ENCODE measurements around the gene THBS1. TPM values are rescaled to one million over a fixed set of nuclear protein-coding genes. Genes with fewer than 3 reads are reported as not detected.

Gene THBS1
- polyA plus RNA-seq, 1 donor from 2014 or later, result 1.4 TPM

GRCh38 chr15:39581793-39582285, 960 bp downstream of the THBS1 start:
- Mint-ChIP-seq H3K27me3 (peaks cover 37% of the 10 kb centered on the region), H3K27ac (peak overlapping the region in 1 of 3 donors; percentile 48), H3K4me1 (peaks cover 0 to 10% (median 3%) of the 10 kb centered on the region in 3 donors), H3K36me3 (no peaks in the 10 kb centered on the region), H3K4me3 (peak overlapping the region in 1 of 4 donors; percentile 78), H3K9me3 (no peaks in the 10 kb centered on the region)

GRCh38 chr15:39582286-39582976, 1.6 kb downstream of the THBS1 start:
- Mint-ChIP-seq H3K27ac (no peak overlapping the region), H3K9me3 (no peaks in the 10 kb centered on the region), H3K27me3 (peaks cover 32% of the 10 kb centered on the region), H3K4me3 (no peak overlapping the region), H3K36me3 (no peaks in the 10 kb centered on the region), H3K4me1 (peaks cover 0 to 10% (median 3%) of the 10 kb centered on the region in 3 donors)

GRCh38 chr15:39582977-39583595, 2.2 kb downstream of the THBS1 start:
- H3K27ac Mint-ChIP-seq, result no peak overlapping the region
- no peaks in the 10 kb centered on the region for H3K9me3 Mint-ChIP-seq
- peaks cover 32% of the 10 kb centered on the region for H3K27me3 Mint-ChIP-seq
- H3K4me1 Mint-ChIP-seq, result peaks cover 0 to 10% (median 3%) of the 10 kb centered on the region in 3 donors
- H3K36me3 Mint-ChIP-seq, result no peaks in the 10 kb centered on the region
- H3K4me3 Mint-ChIP-seq, result no peak overlapping the region

- peaks cover 32% of the 10 kb centered on the region for H3K27me3 Mint-ChIP-seq
- H3K4me3 Mint-ChIP-seq, result no peak overlapping the region
- H3K27ac Mint-ChIP-seq, result no peak overlapping the region
- no peaks in the 10 kb centered on the region for H3K36me3 Mint-ChIP-seq
- H3K9me3 Mint-ChIP-seq, result no peaks in the 10 kb centered on the region
- peaks cover 0 to 10% (median 3%) of the 10 kb centered on the region in 3 donors for H3K4me1 Mint-ChIP-seq
These were observed 2.9 kb downstream of the THBS1 start for GRCh38 chr15:39583596-39584265.

- peaks cover 28% of the 10 kb centered on the region for H3K27me3 Mint-ChIP-seq
- H3K36me3 Mint-ChIP-seq, result no peaks in the 10 kb centered on the region
- no peak overlapping the region for H3K4me3 Mint-ChIP-seq
- no peaks in the 10 kb centered on the region for H3K9me3 Mint-ChIP-seq
- H3K4me1 Mint-ChIP-seq, result peaks cover 0 to 10% (median 3%) of the 10 kb centered on the region in 3 donors
- H3K27ac Mint-ChIP-seq, result no peak overlapping the region
These were observed 3.4 kb downstream of the THBS1 start for GRCh38 chr15:39584266-39584659.

- no peak overlapping the region for H3K27ac Mint-ChIP-seq
- H3K27me3 Mint-ChIP-seq, result peaks cover 24% of the 10 kb centered on the region
- H3K36me3 Mint-ChIP-seq, result no peaks in the 10 kb centered on the region
- H3K4me1 Mint-ChIP-seq, result peaks cover 0 to 7% (median 3%) of the 10 kb centered on the region in 3 donors
- H3K9me3 Mint-ChIP-seq, result no peaks in the 10 kb centered on the region
- no peak overlapping the region for H3K4me3 Mint-ChIP-seq
These were observed 3.9 kb downstream of the THBS1 start for GRCh38 chr15:39584662-39585388.

- no peak overlapping the region for H3K4me3 Mint-ChIP-seq
- no peak overlapping the region for H3K27ac Mint-ChIP-seq
These were observed 4.5 kb downstream of the THBS1 start for GRCh38 chr15:39585389-39585841.

GRCh38 chr15:39585871-39586301, 5.0 kb downstream of the THBS1 start:
- H3K36me3 Mint-ChIP-seq, result no peaks in the 10 kb centered on the region
- H3K27me3 Mint-ChIP-seq, result peaks cover 19% of the 10 kb centered on the region
- H3K27ac Mint-ChIP-seq, result no peak overlapping the region

More at GRCh38 chr15:39585389-39585841, 4.5 kb downstream of the THBS1 start:
- Mint-ChIP-seq H3K36me3 (no peaks in the 10 kb centered on the region), H3K4me1 (peaks cover 0 to 4% (median 3%) of the 10 kb centered on the region in 3 donors), H3K27me3 (peaks cover 20% of the 10 kb centered on the region), H3K9me3 (no peaks in the 10 kb centered on the region)

GRCh38 chr15:39586387-39587095, 5.7 kb downstream of the THBS1 start:
- H3K4me1 Mint-ChIP-seq, result no peaks in the 10 kb centered on the region
- no peak overlapping the region for H3K27ac Mint-ChIP-seq
- no peaks in the 10 kb centered on the region for H3K36me3 Mint-ChIP-seq
- H3K27me3 Mint-ChIP-seq, result peaks cover 12% of the 10 kb centered on the region
- no peaks in the 10 kb centered on the region for H3K9me3 Mint-ChIP-seq
- H3K4me3 Mint-ChIP-seq, result no peak overlapping the region

More at GRCh38 chr15:39585871-39586301, 5.0 kb downstream of the THBS1 start:
- no peaks in the 10 kb centered on the region for H3K9me3 Mint-ChIP-seq
- no peak overlapping the region for H3K4me3 Mint-ChIP-seq
- peaks cover 0 to 4% (median 3%) of the 10 kb centered on the region in 3 donors for H3K4me1 Mint-ChIP-seq

GRCh38 chr15:39587096-39587721, 6.3 kb downstream of the THBS1 start:
- Mint-ChIP-seq H3K36me3 (no peaks in the 10 kb centered on the region), H3K4me3 (no peak overlapping the region), H3K27me3 (peaks cover 7% of the 10 kb centered on the region), H3K27ac (no peak overlapping the region), H3K9me3 (no peaks in the 10 kb centered on the region), H3K4me1 (no peaks in the 10 kb centered on the region)

- H3K27me3 Mint-ChIP-seq, result peaks cover 7% of the 10 kb centered on the region
- no peak overlapping the region for H3K27ac Mint-ChIP-seq
- H3K9me3 Mint-ChIP-seq, result no peaks in the 10 kb centered on the region
- no peaks in the 10 kb centered on the region for H3K4me1 Mint-ChIP-seq
- no peaks in the 10 kb centered on the region for H3K36me3 Mint-ChIP-seq
- H3K4me3 Mint-ChIP-seq, result no peak overlapping the region
These were observed 7.1 kb downstream of the THBS1 start for GRCh38 chr15:39587731-39588530.

GRCh38 chr15:39588531-39589192, 7.8 kb downstream of the THBS1 start:
- peaks cover 3% of the 10 kb centered on the region for H3K27me3 Mint-ChIP-seq
- H3K27ac Mint-ChIP-seq, result no peak overlapping the region
- H3K9me3 Mint-ChIP-seq, result no peaks in the 10 kb centered on the region
- no peaks in the 10 kb centered on the region for H3K36me3 Mint-ChIP-seq
- H3K4me1 Mint-ChIP-seq, result no peaks in the 10 kb centered on the region
- H3K4me3 Mint-ChIP-seq, result no peak overlapping the region
